ENCODE results near the gene CDHR2. TPM values are rescaled to one million over a fixed set of nuclear protein-coding genes. Genes with fewer than 3 reads are reported as not detected.

CDHR2 gene
- polyA plus RNA-seq, 1 experiment = not detected

- no peak for TF ChIP-seq CTCF (IDR thresholded peaks at IDR 0.05; ENCODE audit: insufficient read depth, low read depth, low read length)
- POLR2A ChIA-PET = no interaction called here
- no peaks in the 10 kb centered on the region for H3K36me3 ChIP-seq (ENCODE audit: control insufficient read depth, insufficient read depth, low read length)
These were observed 56.9 kb downstream of the CDHR2 start for GRCh38 chr5:176606032-176606431.

DNA sequence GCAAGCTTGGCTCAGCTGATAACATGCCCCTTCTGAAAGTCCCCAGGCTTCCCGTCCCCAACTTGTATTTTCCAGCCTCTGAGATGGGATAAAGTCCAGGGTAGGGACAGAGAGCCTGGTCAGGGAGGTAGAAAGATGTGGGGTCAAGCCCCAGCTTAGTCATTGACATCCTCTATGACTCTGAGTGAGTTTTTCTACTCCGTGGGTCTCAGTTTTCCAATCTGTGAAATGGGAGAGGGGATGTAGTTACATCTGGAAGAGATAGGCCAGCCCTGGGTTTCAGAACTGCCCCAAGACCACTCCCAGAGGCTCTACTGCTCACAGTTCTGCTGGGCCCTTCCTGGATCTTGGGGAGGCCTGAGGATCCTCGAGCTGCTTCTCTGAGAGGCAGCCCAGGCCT, 57.7 kb downstream of the CDHR2 start:
- no peak for TF ChIP-seq CTCF (IDR thresholded peaks at IDR 0.05; ENCODE audit: insufficient read depth, low read depth, low read length)
- Histone ChIP-seq H3K36me3 (ENCODE audit: control insufficient read depth, insufficient read depth, low read length) (no peaks in the 10 kb centered on the region), H3K4me3 (ENCODE audit: low read depth, low read length) (no peak overlapping the region), H3K27me3 (ENCODE audit: control insufficient read depth, insufficient read depth, low read length) (no peaks in the 10 kb centered on the region)
- no peak for DNase-seq (ENCODE audit: low read depth)
- CTCF ChIA-PET = interaction anchor here (0.6 kb wide), 1 partner anchor 35 kb away, joined by 3 read pairs; no protein-coding TSS in a partner anchor
- POLR2A ChIA-PET = no interaction called here

More at GRCh38 chr5:176606032-176606431, 56.9 kb downstream of the CDHR2 start:
- CTCF ChIA-PET = interaction anchor here (0.6 kb wide), 1 partner anchor 34 kb away, joined by 3 read pairs; no protein-coding TSS in a partner anchor
- no peak for DNase-seq (ENCODE audit: low read depth)
- no peaks in the 10 kb centered on the region for H3K27me3 ChIP-seq (ENCODE audit: control insufficient read depth, insufficient read depth, low read length)
- H3K4me3 ChIP-seq (ENCODE audit: low read depth, low read length) = no peak overlapping the region

DNA sequence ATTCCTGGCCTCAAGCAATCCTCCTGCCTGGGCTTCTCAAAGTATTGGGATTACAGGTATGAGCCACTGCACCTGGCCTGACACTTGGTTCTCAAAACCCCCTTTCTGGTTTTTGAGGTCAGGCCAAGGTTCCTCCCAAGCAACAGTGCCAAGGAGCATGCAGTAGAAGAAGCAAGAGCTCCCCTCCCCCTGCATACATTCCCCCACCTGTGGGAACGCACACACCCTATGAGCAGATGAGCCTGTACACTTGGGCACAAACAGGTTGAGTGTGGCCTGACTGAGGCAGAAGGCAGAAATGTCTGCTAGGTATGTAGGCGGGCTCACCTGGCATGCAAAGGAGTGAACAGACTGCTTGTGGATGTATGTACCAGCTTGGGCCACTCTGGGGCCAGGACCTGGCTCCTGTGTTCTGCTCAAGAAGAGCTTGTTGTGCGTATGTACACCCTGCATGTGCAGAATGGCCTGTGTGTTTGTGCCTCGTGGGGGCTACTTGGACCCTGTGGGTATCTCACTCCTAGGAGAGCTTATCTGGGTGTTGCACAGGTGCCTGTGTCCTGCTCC, 59.1 kb downstream of the CDHR2 start:
- Histone ChIP-seq H3K36me3 (ENCODE audit: control insufficient read depth, insufficient read depth, low read length) (no peaks in the 10 kb centered on the region), H3K27me3 (ENCODE audit: control insufficient read depth, insufficient read depth, low read length) (no peaks in the 10 kb centered on the region), H3K4me3 (ENCODE audit: low read depth, low read length) (no peak overlapping the region)
- ChIA-PET POLR2A (no interaction called here), CTCF (interaction anchor here (0.7 kb wide), 1 partner anchor 24 kb away, joined by 3 read pairs; no protein-coding TSS in a partner anchor)
- TF ChIP-seq CTCF (IDR thresholded peaks at IDR 0.05; ENCODE audit: insufficient read depth, low read depth, low read length) = no peak
- no peak for DNase-seq (ENCODE audit: low read depth)

- Histone ChIP-seq H3K4me3 (ENCODE audit: low read depth, low read length) (peak overlapping the region; percentile 64), H3K36me3 (ENCODE audit: control insufficient read depth, insufficient read depth, low read length) (no peaks in the 10 kb centered on the region), H3K27me3 (ENCODE audit: control insufficient read depth, insufficient read depth, low read length) (no peaks in the 10 kb centered on the region)
- ChIA-PET POLR2A (no interaction called here), CTCF (no interaction called here)
- DNase-seq (ENCODE audit: low read depth) = no peak
- TF ChIP-seq CTCF (IDR thresholded peaks at IDR 0.05; ENCODE audit: insufficient read depth, low read depth, low read length) = no peak
These were observed 60.0 kb downstream of the CDHR2 start for GRCh38 chr5:176608937-176609723.

GRCh38 chr5:176609724-176610434, 60.7 kb downstream of the CDHR2 start, which contains the start of gene GPRIN1:
GPRIN1 (minus strand) TSS chr5:176610156; CDS start chr5:176599834, 10,322 bp downstream.
- ChIA-PET POLR2A (no interaction called here), CTCF (interaction anchor here (0.6 kb wide), 1 partner anchor 37 kb away, joined by 3 read pairs; no protein-coding TSS in a partner anchor)
- Histone ChIP-seq H3K36me3 (ENCODE audit: control insufficient read depth, insufficient read depth, low read length) (no peaks in the 10 kb centered on the region), H3K4me3 (ENCODE audit: low read depth, low read length) (peak within 1 kb of the TSS; percentile 64), H3K27me3 (ENCODE audit: control insufficient read depth, insufficient read depth, low read length) (no peaks in the 10 kb centered on the region)
- no peak for DNase-seq (ENCODE audit: low read depth)
- peak; percentile 26; the same call in 1 of the 2 replicates for TF ChIP-seq CTCF (IDR thresholded peaks at IDR 0.05; ENCODE audit: insufficient read depth, low read depth, low read length)

All from BJ (cell line).